Measurements from ENCODE around the gene BTNL2.
"Not testable (repeated sequence)": the region's sequence is repeated elsewhere in the genome, so short reads cannot be mapped to it uniquely, and the experiment has no call there.

BTNL2 gene

GRCh38 chr6:32406857-32407256 is at the start of gene BTNL2:
BTNL2 (minus strand) TSS chr6:32407181; CDS start chr6:32407123, 58 bp downstream.
- no peak for DNase-seq (ENCODE audit: low read depth)

- no peak for DNase-seq (ENCODE audit: low read depth)
Observed at GRCh38 chr6:32449088-32449736, 42.2 kb upstream of the BTNL2 start.

- DNase-seq (ENCODE audit: low read depth): no peak
Observed at GRCh38 chr6:32447932-32448331, 41.0 kb upstream of the BTNL2 start.

GRCh38 chr6:32445321-32445854 is 38.4 kb upstream of the BTNL2 start:
- DNase-seq (ENCODE audit: low read depth): no peak

- DNase-seq (ENCODE audit: low read depth): no peak
Observed at GRCh38 chr6:32444433-32444832, 37.5 kb upstream of the BTNL2 start.

GRCh38 chr6:32442977-32443552 is 36.1 kb upstream of the BTNL2 start:
- DNase-seq (ENCODE audit: low read depth): no peak

- no peak for DNase-seq (ENCODE audit: low read depth)
Observed at GRCh38 chr6:32442243-32442667, 35.3 kb upstream of the BTNL2 start.

- no peak for DNase-seq (ENCODE audit: low read depth)
Observed at GRCh38 chr6:32439602-32440214, 32.7 kb upstream of the BTNL2 start, which contains the start of gene HLA-DRA. HLA-DRA (plus strand) TSS chr6:32439887; CDS start chr6:32439951, 64 bp downstream.

GRCh38 chr6:32439139-32439538 is 32.2 kb upstream of the BTNL2 start:
- no peak for DNase-seq (ENCODE audit: low read depth)

- DNase-seq (ENCODE audit: low read depth): no peak
Observed at GRCh38 chr6:32436995-32437836, 30.2 kb upstream of the BTNL2 start.

- DNase-seq (ENCODE audit: low read depth): no peak
Observed at GRCh38 chr6:32436186-32436585, 29.2 kb upstream of the BTNL2 start.

GRCh38 chr6:32433950-32434349 is 27.0 kb upstream of the BTNL2 start:
- not testable (repeated sequence) for DNase-seq (ENCODE audit: low read depth)

GRCh38 chr6:32432050-32432450 is 25.1 kb upstream of the BTNL2 start:
- no peak for DNase-seq (ENCODE audit: low read depth)

- no peak for DNase-seq (ENCODE audit: low read depth)
Observed at GRCh38 chr6:32431142-32431541, 24.2 kb upstream of the BTNL2 start.

GRCh38 chr6:32430179-32430578 is 23.2 kb upstream of the BTNL2 start:
- no peak for DNase-seq (ENCODE audit: low read depth)

GRCh38 chr6:32427934-32428474 is 21.0 kb upstream of the BTNL2 start:
- no peak for DNase-seq (ENCODE audit: low read depth)

GRCh38 chr6:32427218-32427617 is 20.2 kb upstream of the BTNL2 start:
- DNase-seq (ENCODE audit: low read depth): no peak

GRCh38 chr6:32426338-32426737 is 19.4 kb upstream of the BTNL2 start:
- no peak for DNase-seq (ENCODE audit: low read depth)

GRCh38 chr6:32424589-32425300 is 17.8 kb upstream of the BTNL2 start:
- no peak for DNase-seq (ENCODE audit: low read depth)

- DNase-seq (ENCODE audit: low read depth): no peak
Observed at GRCh38 chr6:32416036-32416435, 9.1 kb upstream of the BTNL2 start.

- DNase-seq (ENCODE audit: low read depth): peak; percentile 55
Observed at GRCh38 chr6:32415521-32416019, 8.6 kb upstream of the BTNL2 start.

Measured in stimulated activated CD8-positive, alpha-beta memory T cell treated with anti-CD3 and anti-CD28 coated beads, Interleukin-12 subunit alpha, Interleukin-12 subunit beta, amount 100 ng/mL, for 4 hours (primary cell).